NCI-H2081 treated with DMSO at 0.1 percent for 48 hours (cell line): ENCODE measurements around the gene TIAM2.

Experiments used
- DNase-seq: peaks from one replicate; lab custom pipeline; 2025; lab: John Stamatoyannopoulos, UW

TIAM2 gene

GRCh38 chr6:155232848-155233247 lies 237.7 kb downstream of the TIAM2 start:
- no peak for DNase-seq

GRCh38 chr6:155234167-155234566 lies 239.1 kb downstream of the TIAM2 start:
- DNase-seq = no peak

GRCh38 chr6:155234687-155235086 lies 239.6 kb downstream of the TIAM2 start:
- DNase-seq = no peak

- DNase-seq = no peak
Observed at GRCh38 chr6:155235087-155235486, 240.0 kb downstream of the TIAM2 start.

- no peak for DNase-seq
Observed at GRCh38 chr6:155237613-155238012, 242.5 kb downstream of the TIAM2 start.

GRCh38 chr6:155240905-155241600 lies 245.9 kb downstream of the TIAM2 start:
- no peak for DNase-seq

GRCh38 chr6:155241966-155242365 lies 246.9 kb downstream of the TIAM2 start:
- DNase-seq = no peak

GRCh38 chr6:155244434-155244833 lies 249.3 kb downstream of the TIAM2 start:
- DNase-seq = no peak

GRCh38 chr6:155245193-155245592 lies 250.1 kb downstream of the TIAM2 start:
- DNase-seq = no peak

GRCh38 chr6:155245831-155246230 lies 250.7 kb downstream of the TIAM2 start:
- DNase-seq = no peak

GRCh38 chr6:155246825-155247224 lies 251.7 kb downstream of the TIAM2 start:
- no peak for DNase-seq

GRCh38 chr6:155247618-155248007 lies 252.5 kb downstream of the TIAM2 start:
- DNase-seq = no peak

- DNase-seq = no peak
Observed at GRCh38 chr6:155248008-155249001, 253.2 kb downstream of the TIAM2 start.

- no peak for DNase-seq
Observed at GRCh38 chr6:155250701-155251381, 255.7 kb downstream of the TIAM2 start.

GRCh38 chr6:155252581-155252980 lies 257.5 kb downstream of the TIAM2 start:
- no peak for DNase-seq

GRCh38 chr6:155253337-155253736 lies 258.2 kb downstream of the TIAM2 start:
- no peak for DNase-seq

GRCh38 chr6:155254139-155254538 lies 259.0 kb downstream of the TIAM2 start:
- no peak for DNase-seq

GRCh38 chr6:155256122-155256795 lies 261.1 kb downstream of the TIAM2 start:
- DNase-seq = no peak

- DNase-seq = no peak
Observed at GRCh38 chr6:155257796-155258195, 262.7 kb downstream of the TIAM2 start.

- DNase-seq = no peak
Observed at GRCh38 chr6:155259204-155259603, 264.1 kb downstream of the TIAM2 start.

GRCh38 chr6:155259897-155260296 lies 264.8 kb downstream of the TIAM2 start:
- no peak for DNase-seq

GRCh38 chr6:155260686-155261085 lies 265.6 kb downstream of the TIAM2 start:
- no peak for DNase-seq
